SK-N-SH (cell line): ENCODE data around the gene TSACC. TPM values are rescaled to one million over a fixed set of nuclear protein-coding genes. Genes with fewer than 3 reads are reported as not detected.

Source experiments
- CTCF ChIA-PET: fragments of 300-600, 350-600 bp; formaldehyde crosslinking; extraction: SDS; loops from one replicate; lab custom pipeline; 2021; lab: Yijun Ruan, JAX
- POLR2A ChIA-PET: fragments of 350-600 bp; sonication (Branson Sonifier 250); formaldehyde crosslinking; extraction: SDS; loops from one replicate; lab custom pipeline; 2020; ENCODE audit warnings: antibody characterized with exemption, inconsistent platforms; lab: Yijun Ruan, JAX
- DNase-seq: peaks from one replicate; pipeline ENCODE4 v3.0.0; 2012
- H2AFZ ChIP-seq: fragments of 200-600 bp; sonication (generic); 2 replicates; pipeline ENCODE4 v1.8.1; 2016; ENCODE audit warnings: antibody characterized with exemption, mild to moderate bottlenecking, low read depth
- H3F3A ChIP-seq: fragments of 200-600 bp; sonication (generic); replicated peaks from 2 replicates; pipeline ENCODE3; 2016; ENCODE audit warnings: antibody characterized with exemption, mild to moderate bottlenecking; ENCODE audit not compliant: insufficient read depth
- H3K27ac ChIP-seq, 2 experiments: fragments of 200-500 bp in 1 of 2; fragments of 200-600 bp in 1 of 2; sonication (Bioruptor generic) in 1 of 2; sonication (generic), shearing (Covaris generic) in 1 of 2; 2 replicates each; pipeline versions ENCODE4 v1.5.1 to v1.6.1; 2014 to 2016; ENCODE audit warnings: low read depth in 2 of 2, inconsistent platforms in 1 of 2, low read length in 1 of 2, mild to moderate bottlenecking in 1 of 2, mixed read lengths in 1 of 2
- H3K27me3 ChIP-seq: fragments of 200-600 bp; sonication (generic), shearing (Covaris generic); 2 replicates; pipeline ENCODE4 v1.6.1; 2016; ENCODE audit warnings: mixed run types; ENCODE audit not compliant: insufficient read depth
- H3K36me3 ChIP-seq, 2 experiments: fragments of 200-500 bp in 1 of 2; fragments of 200-600 bp in 1 of 2; sonication (Bioruptor generic) in 1 of 2; sonication (generic) in 1 of 2; replicated peaks in 1 of 2; 2 replicates each; pipeline versions ENCODE3 to v1.5.1; 2014 to 2016; ENCODE audit warnings: low read length in 1 of 2, mild to moderate bottlenecking in 1 of 2; ENCODE audit not compliant: insufficient read depth in 2 of 2, control insufficient read depth in 1 of 2
- H3K4me1 ChIP-seq, 2 experiments: fragments of 200-500 bp in 1 of 2; fragments of 200-600 bp in 1 of 2; sonication (Bioruptor generic) in 1 of 2; sonication (generic), shearing (Covaris generic) in 1 of 2; 2 replicates each; pipeline versions ENCODE4 v1.5.1 to v1.6.1; 2014 to 2016; ENCODE audit warnings: low read depth in 1 of 2, low read length in 1 of 2, mixed run types in 1 of 2; ENCODE audit not compliant: insufficient read depth in 2 of 2, control insufficient read depth in 1 of 2
- H3K4me2 ChIP-seq: fragments of 200-600 bp; sonication (generic), shearing (Covaris generic); 2 replicates; pipeline ENCODE4 v1.6.1; 2017; ENCODE audit warnings: mixed run types
- H3K4me3 ChIP-seq, 2 experiments: fragments of 200-500 bp in 1 of 2; fragments of 200-600 bp in 1 of 2; sonication (Bioruptor generic) in 1 of 2; sonication (generic), shearing (Covaris generic) in 1 of 2; 2 replicates each; pipeline versions ENCODE4 v1.5.1 to v1.8.1; 2014 to 2016; ENCODE audit warnings: low read depth in 2 of 2, inconsistent platforms in 1 of 2, low read length in 1 of 2, mild to moderate bottlenecking in 1 of 2, mixed read lengths in 1 of 2, moderate library complexity in 1 of 2
- H3K79me2 ChIP-seq: fragments of 200-600 bp; sonication (generic); 2 replicates; pipeline ENCODE4 v1.8.1; 2017; ENCODE audit warnings: mild to moderate bottlenecking; ENCODE audit not compliant: insufficient read depth
- H3K9ac ChIP-seq: fragments of 200-600 bp; sonication (generic); 2 replicates; pipeline ENCODE4 v1.6.1; 2017; ENCODE audit warnings: mixed run types
- H3K9me2 ChIP-seq: fragments of 200-600 bp; sonication (generic); 2 replicates; pipeline ENCODE4 v1.6.1; 2017; ENCODE audit warnings: mixed run types
- H3K9me3 ChIP-seq: fragments of 200-600 bp; sonication (generic); 2 replicates; pipeline ENCODE4 v1.6.1; 2017; ENCODE audit warnings: mixed run types, mild to moderate bottlenecking, moderate library complexity
- H4K20me1 ChIP-seq: fragments of 200-600 bp; sonication (generic); 2 replicates; pipeline ENCODE4 v1.6.1; 2017; ENCODE audit warnings: mild to moderate bottlenecking, mixed run types; ENCODE audit not compliant: insufficient read depth
- EP300 ChIP-seq, 2 experiments: IDR thresholded peaks; 2 replicates each; pipeline versions ENCODE4 v1.4.0 to v1.6.1; 2012; ENCODE audit warnings: borderline replicate concordance in 1 of 2, low read depth in 1 of 2, low read length in 1 of 2
- FOSL2 ChIP-seq: IDR thresholded peaks from 2 replicates; pipeline ENCODE4 v1.4.0; 2012; ENCODE audit warnings: low read depth, mild to moderate bottlenecking, moderate library complexity, borderline replicate concordance
- FOXM1 ChIP-seq: IDR thresholded peaks from 2 replicates; pipeline ENCODE4 v1.4.0; 2012; ENCODE audit warnings: low read depth, mild to moderate bottlenecking
- JUND ChIP-seq: IDR thresholded peaks from 2 replicates; pipeline ENCODE4 v1.4.0; 2012
- MAX ChIP-seq: IDR thresholded peaks from 2 replicates; pipeline ENCODE4 v1.4.0; 2012; ENCODE audit warnings: low read depth
- MXI1 ChIP-seq: IDR thresholded peaks from 2 replicates; pipeline ENCODE4 v1.6.1; 2012; ENCODE audit warnings: mild to moderate bottlenecking, low read depth, low read length, improper control_type of control experiment
- NFIC ChIP-seq: IDR thresholded peaks from 2 replicates; pipeline ENCODE4 v1.4.0; 2012; ENCODE audit warnings: borderline replicate concordance
- NRF1 ChIP-seq: IDR thresholded peaks from 2 replicates; pipeline ENCODE4 v1.6.1; 2012; ENCODE audit warnings: low read depth, mild to moderate bottlenecking, low read length
- POLR2AphosphoS5 ChIP-seq: IDR thresholded peaks from 2 replicates; pipeline ENCODE4 v1.6.1; 2012; ENCODE audit warnings: low read depth, low read length
- RAD21 ChIP-seq: IDR thresholded peaks from 2 replicates; pipeline ENCODE4 v1.6.1; 2012; ENCODE audit warnings: mild to moderate bottlenecking, low read length
- RFX5 ChIP-seq: IDR thresholded peaks from 2 replicates; pipeline ENCODE4 v1.6.1; 2012; ENCODE audit warnings: mild to moderate bottlenecking, improper control_type of control experiment, low read length
- SIN3A ChIP-seq: IDR thresholded peaks from 2 replicates; pipeline ENCODE4 v1.6.1; 2012; ENCODE audit warnings: low read depth, mild to moderate bottlenecking, low read length, moderate library complexity, borderline replicate concordance
- SMC3 ChIP-seq: IDR thresholded peaks from 2 replicates; pipeline ENCODE4 v1.6.1; 2012; ENCODE audit warnings: low read depth, low read length, improper control_type of control experiment
- ZBTB33 ChIP-seq: IDR thresholded peaks from 2 replicates; pipeline ENCODE4 v1.4.0; 2012; ENCODE audit warnings: low read depth, borderline replicate concordance
- WGBS: methylation state at CpG from one replicate; pipeline ENCODE4 v1.1.6; 2017; ENCODE audit warnings: low lambda C conversion rate; 5-methylcytosine and 5-hydroxymethylcytosine counted together
- polyA plus RNA-seq, 3 experiments: library from polyadenylated mRNA; depleted of rRNA; stranded (reverse); fragments of >200 nt; gene quantifications; 2 replicates each; pipeline ENCODE4 v1.2.3, GENCODE V29; 2012

Gene TSACC
- polyA plus RNA-seq, 1 of the 3 experiments (the other 2 are of a cell fraction) = 1.5 TPM

- H3K27ac ChIP-seq = peak overlapping the region; percentile 36 to 45; a peak in 2 of 4 replicates
- peak overlapping the region; percentile 70 for H3K4me2 ChIP-seq
- POLR2A ChIA-PET = interaction anchor here (1.7 kb wide), 1 partner anchor 8 kb away, joined by 5 read pairs; the partner anchor contains the start of gene SMG5
- peaks cover 9 to 11% of the 10 kb centered on the region in 2 experiments; a peak in 2 of 4 replicates for H3K4me1 ChIP-seq
- no peaks in the 10 kb centered on the region for H4K20me1 ChIP-seq
- H3K27me3 ChIP-seq = no peaks in the 10 kb centered on the region
- H3K9me3 ChIP-seq = no peaks in the 10 kb centered on the region
- peaks cover 14 to 22% of the 10 kb centered on the region in 2 experiments for H3K36me3 ChIP-seq
- H3K9ac ChIP-seq = peak overlapping the region; percentile 44; the same call in 1 of the 2 replicates
- CTCF ChIA-PET = interaction anchor here (0.9 to 1.0 kb wide), 2 partner anchors 19 to 95 kb away, joined by 3 to 4 read pairs; no protein-coding TSS in a partner anchor
- DNase-seq = peak; percentile 86
- no peaks in the 10 kb centered on the region for H3K9me2 ChIP-seq
- peak overlapping the region; percentile 22; the same call in 1 of the 2 replicates for H2AFZ ChIP-seq
- TF ChIP-seq POLR2AphosphoS5 (no peak; the same call in 1 of the 2 replicates), MXI1 (0 out of 2 replicates have a peak, but pooled peaks have one; percentile 19), ZBTB33 (no peak), SIN3A (no peak), NRF1 (peak; percentile 64), RAD21 (no peak), NFIC (no peak)
- H3K4me3 ChIP-seq = peak overlapping the region; percentile 35 to 40; a peak in 3 of 4 replicates
- WGBS = 57% methylated on average over 33 of the region's 37 CpGs
- H3K79me2 ChIP-seq = peaks cover 18% of the 10 kb centered on the region
- H3F3A ChIP-seq = peaks cover 11% of the 10 kb centered on the region
These were observed 46.9 kb upstream of the TSACC start for GRCh38 chr1:156291226-156292061.

GRCh38 chr1:156293098-156293434 lies 45.3 kb upstream of the TSACC start:
- TF ChIP-seq SMC3 = no peak
- TF ChIP-seq MAX = no peak
- TF ChIP-seq NRF1 = no peak
- TF ChIP-seq MXI1 = no peak
- TF ChIP-seq ZBTB33 = no peak
- TF ChIP-seq POLR2AphosphoS5 = no peak
- no peak for TF ChIP-seq FOXM1
- no peak for TF ChIP-seq RFX5
- TF ChIP-seq EP300 (IDR thresholded peaks at IDR 0.05; ENCODE audit: borderline replicate concordance in 1 of 2, low read depth in 1 of 2, low read length in 1 of 2) = no peak
- no peak for TF ChIP-seq JUND
- no peak for TF ChIP-seq FOSL2
- H4K20me1 ChIP-seq = no peaks in the 10 kb centered on the region
- H3K36me3 ChIP-seq = peaks cover 14 to 22% of the 10 kb centered on the region in 2 experiments
- H3K4me1 ChIP-seq = peaks cover 9 to 11% of the 10 kb centered on the region in 2 experiments; a peak in 2 of 4 replicates
- peaks cover 8% of the 10 kb centered on the region for H3F3A ChIP-seq
- H2AFZ ChIP-seq = no peak overlapping the region
- H3K9ac ChIP-seq = no peak overlapping the region
- H3K79me2 ChIP-seq = peaks cover 18% of the 10 kb centered on the region
- no peaks in the 10 kb centered on the region for H3K27me3 ChIP-seq
- no peak overlapping the region for H3K4me2 ChIP-seq
- WGBS = 94% methylated on average over 8 of the region's 8 CpGs
- no peaks in the 10 kb centered on the region for H3K9me2 ChIP-seq
- no peak for DNase-seq
- ChIA-PET POLR2A (no interaction called here), CTCF (no interaction called here)
- H3K27ac ChIP-seq = no peak overlapping the region
- H3K4me3 ChIP-seq = no peak overlapping the region
- no peaks in the 10 kb centered on the region for H3K9me3 ChIP-seq
